GM06990 (cell line): ENCODE data around the gene CTIF.

Experiments
- DNase-seq: peaks from one replicate; pipeline ENCODE4 v3.0.0-alpha.2; 2011; ENCODE audit not compliant: insufficient read length; ENCODE audit errors: extremely low read depth
- H3K27me3 ChIP-seq: replicated peaks from 2 replicates; pipeline ENCODE4 v1.6.0; 2011; ENCODE audit warnings: low read length; ENCODE audit not compliant: control insufficient read depth, insufficient read depth
- H3K36me3 ChIP-seq: 2 replicates; pipeline ENCODE4 v1.5.1; 2011; ENCODE audit warnings: low read length; ENCODE audit not compliant: control insufficient read depth, insufficient read depth
- H3K4me3 ChIP-seq: replicated peaks from 2 replicates; pipeline ENCODE4 v1.5.1; 2011; ENCODE audit warnings: low read depth, mild to moderate bottlenecking, control low read depth, low read length
- TF ChIP-seq, protein P1 (sequence below): IDR thresholded peaks from 2 replicates; pipeline ENCODE4 v1.5.1; 2011; ENCODE audit warnings: low read length, control low read depth, mild to moderate bottlenecking, inconsistent platforms; ENCODE audit not compliant: insufficient read depth, poor library complexity, severe bottlenecking

Gene CTIF

DNA sequence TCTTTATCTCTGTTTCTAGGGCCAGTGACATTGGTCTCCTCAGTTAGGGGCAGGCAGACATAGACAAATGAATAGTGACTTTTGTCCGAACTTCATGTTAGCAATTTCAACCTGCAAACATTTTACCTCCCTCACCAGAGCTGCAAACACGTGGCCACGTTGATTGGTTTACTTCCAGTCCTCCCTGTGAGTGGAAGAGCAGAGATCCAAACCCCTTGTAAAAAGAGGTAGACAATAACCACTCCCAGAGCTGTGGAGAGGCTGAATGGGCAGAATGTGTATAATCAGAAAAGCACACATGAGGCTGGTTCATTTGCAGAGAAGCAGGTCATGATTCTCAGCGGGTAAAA is 31.1 kb downstream of the CTIF start:
- Histone ChIP-seq H3K36me3 (no peaks in the 10 kb centered on the region), H3K4me3 (no peak overlapping the region), H3K27me3 (no peaks in the 10 kb centered on the region)
- TF ChIP-seq, protein P1, sequence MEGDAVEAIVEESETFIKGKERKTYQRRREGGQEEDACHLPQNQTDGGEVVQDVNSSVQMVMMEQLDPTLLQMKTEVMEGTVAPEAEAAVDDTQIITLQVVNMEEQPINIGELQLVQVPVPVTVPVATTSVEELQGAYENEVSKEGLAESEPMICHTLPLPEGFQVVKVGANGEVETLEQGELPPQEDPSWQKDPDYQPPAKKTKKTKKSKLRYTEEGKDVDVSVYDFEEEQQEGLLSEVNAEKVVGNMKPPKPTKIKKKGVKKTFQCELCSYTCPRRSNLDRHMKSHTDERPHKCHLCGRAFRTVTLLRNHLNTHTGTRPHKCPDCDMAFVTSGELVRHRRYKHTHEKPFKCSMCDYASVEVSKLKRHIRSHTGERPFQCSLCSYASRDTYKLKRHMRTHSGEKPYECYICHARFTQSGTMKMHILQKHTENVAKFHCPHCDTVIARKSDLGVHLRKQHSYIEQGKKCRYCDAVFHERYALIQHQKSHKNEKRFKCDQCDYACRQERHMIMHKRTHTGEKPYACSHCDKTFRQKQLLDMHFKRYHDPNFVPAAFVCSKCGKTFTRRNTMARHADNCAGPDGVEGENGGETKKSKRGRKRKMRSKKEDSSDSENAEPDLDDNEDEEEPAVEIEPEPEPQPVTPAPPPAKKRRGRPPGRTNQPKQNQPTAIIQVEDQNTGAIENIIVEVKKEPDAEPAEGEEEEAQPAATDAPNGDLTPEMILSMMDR = no peak
- DNase-seq = no peak

DNA sequence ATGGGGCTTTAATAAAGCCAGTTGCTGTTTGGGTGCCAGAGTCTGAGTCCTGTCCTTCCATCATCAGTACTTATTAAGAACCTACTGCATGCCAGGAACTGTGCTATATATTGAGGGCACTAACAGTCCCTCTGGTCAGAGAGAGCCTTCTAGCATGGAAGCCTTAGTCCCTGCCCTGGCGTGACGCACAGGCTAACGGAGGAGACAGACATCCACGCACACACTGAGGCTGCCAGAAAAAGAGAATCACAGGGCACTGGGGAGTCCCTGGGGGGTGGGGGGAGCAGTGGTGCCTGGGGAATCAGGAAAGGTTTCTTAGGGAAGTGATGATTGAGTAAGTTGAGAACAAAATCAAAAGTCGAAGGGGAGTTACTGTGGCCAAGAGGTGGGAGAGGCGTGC is 31.5 kb downstream of the CTIF start:
- DNase-seq = no peak
- no peaks in the 10 kb centered on the region for H3K27me3 ChIP-seq
- H3K4me3 ChIP-seq = no peak overlapping the region
- H3K36me3 ChIP-seq = no peaks in the 10 kb centered on the region
- TF ChIP-seq, protein P1 = no peak

DNA sequence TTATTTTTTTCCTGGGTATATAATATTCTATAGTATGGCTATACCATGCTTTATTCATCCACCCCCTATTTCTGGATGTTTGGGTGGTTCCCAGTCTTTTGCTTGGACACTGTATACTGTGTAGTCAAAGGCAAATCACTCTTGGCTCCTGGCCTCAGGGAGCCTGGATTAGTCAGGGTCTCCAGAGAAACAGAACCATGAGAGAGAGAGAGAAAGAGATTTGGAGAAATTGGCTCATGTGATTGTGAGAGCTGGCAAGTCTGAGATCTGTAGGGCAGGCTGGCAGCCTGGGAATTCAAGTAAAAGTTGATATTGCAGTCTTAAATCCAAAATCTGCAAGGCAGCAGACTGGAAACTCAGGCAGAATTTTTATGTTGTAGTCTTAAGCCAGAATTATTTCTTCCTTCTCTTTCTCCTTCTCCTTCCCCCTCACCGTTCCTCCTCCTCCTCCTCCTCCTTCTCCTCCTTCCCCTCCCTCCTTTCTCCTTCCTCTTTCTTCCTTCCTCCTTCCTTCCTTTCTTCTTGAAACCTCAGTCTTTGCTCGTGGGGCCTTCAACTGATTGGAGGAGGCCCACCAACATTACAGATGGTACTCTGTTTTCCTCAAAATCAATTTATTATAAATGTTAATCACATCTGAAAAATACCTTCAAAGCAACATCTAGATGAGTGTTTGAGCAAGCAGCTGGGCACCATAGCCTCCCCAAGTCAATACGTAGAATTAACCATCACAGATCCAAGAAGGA is 33.0 kb downstream of the CTIF start:
- DNase-seq = no peak
- Histone ChIP-seq H3K4me3 (no peak overlapping the region), H3K36me3 (no peaks in the 10 kb centered on the region), H3K27me3 (no peaks in the 10 kb centered on the region)
- TF ChIP-seq, protein P1 = no peak

DNA sequence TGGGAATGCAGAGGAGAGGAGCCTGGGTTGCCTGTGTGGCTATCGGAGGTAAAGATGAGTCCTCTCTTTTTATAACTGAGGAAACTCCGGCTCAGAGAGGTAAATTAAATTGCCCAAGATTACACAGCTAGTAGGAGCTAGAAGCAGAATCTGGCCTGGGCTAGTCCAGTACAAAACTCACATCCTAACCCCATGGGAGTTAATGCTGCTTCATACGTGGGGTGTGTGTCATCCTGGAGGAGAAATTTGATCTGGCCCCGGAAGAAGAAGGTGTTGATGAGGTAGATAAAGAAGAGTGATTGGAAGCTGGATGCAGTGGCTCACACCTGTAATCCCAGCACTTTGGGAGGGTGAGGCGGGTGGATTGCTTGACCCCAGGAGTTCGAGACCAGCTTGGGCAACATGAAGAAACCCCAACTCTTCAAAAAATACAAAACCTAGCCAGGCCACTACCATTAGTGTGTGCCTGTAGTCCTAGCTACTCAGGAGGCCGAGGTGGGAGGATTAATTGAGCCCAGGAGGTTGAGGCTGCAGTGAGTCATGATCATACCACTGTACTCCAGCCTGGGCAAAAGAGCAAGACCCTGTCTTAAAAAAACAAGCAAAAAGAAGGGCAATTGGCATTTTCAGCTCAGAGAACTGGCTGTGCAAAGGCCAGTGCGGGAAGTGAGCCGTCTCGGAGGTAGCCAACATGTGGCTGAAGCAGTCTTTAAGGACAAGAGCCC is 33.7 kb downstream of the CTIF start:
- TF ChIP-seq, protein P1 = no peak
- DNase-seq = no peak

DNA sequence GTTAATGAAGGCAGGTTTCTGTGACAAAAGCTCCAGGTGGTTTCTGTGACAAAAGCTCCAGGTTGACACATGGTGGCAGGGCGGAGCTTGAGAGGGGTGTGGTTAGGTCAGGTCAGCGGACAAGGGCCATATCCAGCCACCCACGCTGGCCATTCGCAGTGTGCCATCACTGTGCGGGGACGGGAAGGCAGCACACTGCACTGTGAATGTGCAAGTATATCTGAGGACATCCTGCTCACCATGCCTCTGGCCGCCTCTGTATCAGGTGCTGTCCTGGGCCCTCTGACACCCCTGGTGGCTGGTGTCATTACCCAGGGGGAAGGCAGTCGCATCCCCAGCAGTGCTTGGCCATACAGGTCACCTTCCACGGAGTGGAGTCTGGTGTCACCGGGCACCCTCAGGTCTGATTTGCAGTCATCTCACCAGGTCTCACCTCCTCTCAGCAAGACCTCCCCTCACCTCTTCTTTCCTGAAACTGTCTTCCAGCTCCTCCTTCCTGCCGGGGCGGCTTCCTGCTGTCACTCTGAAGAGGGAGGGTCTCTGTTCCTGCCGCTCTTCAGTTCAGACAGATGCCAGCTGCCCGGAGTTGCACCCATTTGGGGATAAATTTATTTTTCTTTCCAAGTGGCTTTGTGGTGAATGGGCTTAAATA is 34.9 kb downstream of the CTIF start:
- Histone ChIP-seq H3K4me3 (no peak overlapping the region), H3K27me3 (no peaks in the 10 kb centered on the region), H3K36me3 (no peaks in the 10 kb centered on the region)
- no peak for DNase-seq
- TF ChIP-seq, protein P1 = no peak

More for the DNA sequence above, 33.7 kb downstream of the CTIF start:
- H3K36me3 ChIP-seq = no peaks in the 10 kb centered on the region
- H3K27me3 ChIP-seq = no peaks in the 10 kb centered on the region
- no peak overlapping the region for H3K4me3 ChIP-seq
